Fibroblast of lung (primary cell): ENCODE results near the gene SLC6A20. TPM values are rescaled to one million over a fixed set of nuclear protein-coding genes. Genes with fewer than 3 reads are reported as not detected.
A peak's percentile ranks its signal among the peaks of the same experiment; 100 is the strongest.

Experiments used
- DNase-seq, 2 donors: peaks; one replicate each; pipeline versions ENCODE4 v3.0.0 to v3.0.0-alpha.2; 2010; ENCODE audit warnings: low read depth in 2 of 2
- H2AFZ ChIP-seq: 2 replicates; pipeline ENCODE4 v1.5.1; 2012; ENCODE audit warnings: low read length, control low read depth, inconsistent platforms
- H3K27ac ChIP-seq: 2 replicates; pipeline ENCODE4 v1.5.1; 2011; ENCODE audit warnings: low read length, control low read depth; ENCODE audit not compliant: insufficient read depth
- H3K27me3 ChIP-seq: 2 replicates; pipeline ENCODE4 v1.5.1; 2011; ENCODE audit warnings: mild to moderate bottlenecking, low read length; ENCODE audit not compliant: control insufficient read depth, insufficient read depth
- H3K36me3 ChIP-seq: 2 replicates; pipeline ENCODE4 v1.5.1; 2011; ENCODE audit warnings: low read length; ENCODE audit not compliant: control insufficient read depth, insufficient read depth
- H3K4me1 ChIP-seq: 2 replicates; pipeline ENCODE4 v1.5.1; 2011; ENCODE audit warnings: low read length; ENCODE audit not compliant: control insufficient read depth, insufficient read depth; ENCODE audit errors: extremely low read depth
- H3K4me2 ChIP-seq: 2 replicates; pipeline ENCODE4 v1.5.1; 2011; ENCODE audit warnings: low read length, control low read depth; ENCODE audit not compliant: insufficient read depth; ENCODE audit errors: extremely low read depth
- H3K4me3 ChIP-seq, 4 experiments: fragments of 200-600 bp in 1 of 4; sonication (generic) in 1 of 4; replicated peaks in 1 of 4; 2 replicates each; pipeline ENCODE4 v1.5.1; 2011 to 2016; ENCODE audit warnings: low read length in 4 of 4, low read depth in 3 of 4, mild to moderate bottlenecking in 3 of 4, control low read depth in 2 of 4, inconsistent platforms in 1 of 4, mixed read lengths in 1 of 4; ENCODE audit not compliant: insufficient read depth in 1 of 4; ENCODE audit errors: control extremely low read depth in 1 of 4
- H3K79me2 ChIP-seq: 2 replicates; pipeline ENCODE4 v1.5.1; 2012; ENCODE audit warnings: mild to moderate bottlenecking, low read length, inconsistent platforms; ENCODE audit not compliant: control insufficient read depth, insufficient read depth
- H3K9ac ChIP-seq: 2 replicates; pipeline ENCODE4 v1.5.1; 2011; ENCODE audit warnings: mild to moderate bottlenecking, low read length, control low read depth; ENCODE audit not compliant: insufficient read depth
- H3K9me3 ChIP-seq: 2 replicates; pipeline ENCODE4 v1.5.1; 2012; ENCODE audit warnings: low read depth, low read length; ENCODE audit not compliant: control insufficient read depth, insufficient read depth
- H4K20me1 ChIP-seq: 2 replicates; pipeline ENCODE4 v1.5.1; 2011; ENCODE audit warnings: low read length; ENCODE audit not compliant: control insufficient read depth, insufficient read depth; ENCODE audit errors: extremely low read depth
- CTCF ChIP-seq, 2 donors: IDR thresholded peaks in 1 of 2; conservative IDR thresholded peaks in 1 of 2; 1 replicate in 1 of 2; 2 replicates in 1 of 2; pipeline ENCODE4 v1.5.1; 2011 to 2012; ENCODE audit warnings: low read length in 2 of 2, control low read depth in 1 of 2, inconsistent platforms in 1 of 2, low read depth in 1 of 2, mild to moderate bottlenecking in 1 of 2
- EZH2 ChIP-seq: IDR thresholded peaks from 2 replicates; pipeline ENCODE4 v1.5.1; 2012; ENCODE audit warnings: low read length, control low read depth, mild to moderate bottlenecking; ENCODE audit errors: missing control alignments
- polyA minus RNA-seq: library from RNA; depleted of rRNA, polyadenylated mRNA; stranded (reverse); fragments of >200 nt; gene quantifications from 2 replicates; pipeline ENCODE4 v1.2.3, GENCODE V29; 2011; ENCODE audit warnings: low replicate concordance
- polyA plus RNA-seq, 2 donors: library from polyadenylated mRNA; depleted of rRNA in 1 of 2; stranded (reverse) in 1 of 2; unstranded in 1 of 2; fragments of >200 nt; gene quantifications; 2 replicates each; pipeline ENCODE4 v1.2.1, GENCODE V29; 2011 to 2012; ENCODE audit warnings: missing spikeins in 1 of 2
- total RNA-seq: library from RNA; depleted of rRNA; stranded (reverse); fragments of >200 nt; gene quantifications from 2 replicates; pipeline ENCODE4 v1.2.1, GENCODE V29; 2014

The SLC6A20 gene
- not detected in 2 replicates for total RNA-seq
- not detected in 2 replicates for polyA plus RNA-seq
- polyA plus RNA-seq (2012): not detected in 2 replicates
- polyA minus RNA-seq: not detected in 2 replicates

- no peak within 1 kb of the TSS for H3K9ac ChIP-seq
- no peaks in the 10 kb centered on the region for H3K36me3 ChIP-seq
- H4K20me1 ChIP-seq: peaks cover 2% of the 10 kb centered on the region
- peak; percentile 83 for TF ChIP-seq EZH2
- TF ChIP-seq CTCF (conservative IDR thresholded peaks at IDR 0.05 in 1 of 2, IDR thresholded peaks at IDR 0.05 in 1 of 2; ENCODE audit: low read depth in 1 of 2, low read length in 2 of 2): no peak
- H3K9me3 ChIP-seq: no peaks in the 10 kb centered on the region
- H3K27me3 ChIP-seq: peaks cover 58% of the 10 kb centered on the region
- peaks cover 4% of the 10 kb centered on the region for H3K4me1 ChIP-seq
- H3K79me2 ChIP-seq: no peaks in the 10 kb centered on the region
- H3K4me3 ChIP-seq: peak within 1 kb of the TSS; percentile 1 to 25 (median 12)
- DNase-seq: no peak
- H3K27ac ChIP-seq: no peak within 1 kb of the TSS
- H3K4me2 ChIP-seq: peak within 1 kb of the TSS; percentile 52
- no peak within 1 kb of the TSS for H2AFZ ChIP-seq
These were observed at the start of gene SLC6A20 for GRCh38 chr3:45795882-45796765. SLC6A20 (minus strand) TSS chr3:45796536; CDS start chr3:45796419, 117 bp downstream.

- Histone ChIP-seq H3K79me2 (no peaks in the 10 kb centered on the region), H3K27ac (no peak overlapping the region), H3K9me3 (no peaks in the 10 kb centered on the region)
These were observed 48.3 kb upstream of the SLC6A20 start for GRCh38 chr3:45844616-45845015.

GRCh38 chr3:45842851-45843625, 46.7 kb upstream of the SLC6A20 start:
- no peaks in the 10 kb centered on the region for H3K36me3 ChIP-seq
- H3K9ac ChIP-seq: no peak overlapping the region
- DNase-seq: no peak
- no peaks in the 10 kb centered on the region for H4K20me1 ChIP-seq
- no peak overlapping the region for H3K4me3 ChIP-seq
- no peak overlapping the region for H2AFZ ChIP-seq
- H3K4me2 ChIP-seq: no peak overlapping the region
- no peaks in the 10 kb centered on the region for H3K79me2 ChIP-seq
- peaks cover 2% of the 10 kb centered on the region for H3K4me1 ChIP-seq
- H3K27ac ChIP-seq: no peak overlapping the region
- no peak for TF ChIP-seq EZH2
- peaks cover 9% of the 10 kb centered on the region for H3K27me3 ChIP-seq
- H3K9me3 ChIP-seq: no peaks in the 10 kb centered on the region

More at GRCh38 chr3:45844616-45845015, 48.3 kb upstream of the SLC6A20 start:
- Histone ChIP-seq H3K4me3 (no peak overlapping the region), H3K9ac (no peak overlapping the region), H3K27me3 (peaks cover 12% of the 10 kb centered on the region), H4K20me1 (no peaks in the 10 kb centered on the region), H3K4me2 (no peak overlapping the region), H2AFZ (no peak overlapping the region), H3K36me3 (no peaks in the 10 kb centered on the region), H3K4me1 (peaks cover 2% of the 10 kb centered on the region)
- DNase-seq: no peak
- TF ChIP-seq EZH2: no peak
